Stimulated activated CD4-positive, alpha-beta T cell treated with anti-CD3 and anti-CD28 coated beads, Interleukin-12 subunit alpha, Interleukin-12 subunit beta, amount 100 ng/mL, for 24 hours (primary cell): Measurements from ENCODE around the gene PLAA.

ENCODE experiments used
- DNase-seq, 2 experiments: peaks; one replicate each; pipeline ENCODE4 v3.0.0-alpha.2; 2020; ENCODE audit warnings: low read depth in 2 of 2

The PLAA gene

DNA sequence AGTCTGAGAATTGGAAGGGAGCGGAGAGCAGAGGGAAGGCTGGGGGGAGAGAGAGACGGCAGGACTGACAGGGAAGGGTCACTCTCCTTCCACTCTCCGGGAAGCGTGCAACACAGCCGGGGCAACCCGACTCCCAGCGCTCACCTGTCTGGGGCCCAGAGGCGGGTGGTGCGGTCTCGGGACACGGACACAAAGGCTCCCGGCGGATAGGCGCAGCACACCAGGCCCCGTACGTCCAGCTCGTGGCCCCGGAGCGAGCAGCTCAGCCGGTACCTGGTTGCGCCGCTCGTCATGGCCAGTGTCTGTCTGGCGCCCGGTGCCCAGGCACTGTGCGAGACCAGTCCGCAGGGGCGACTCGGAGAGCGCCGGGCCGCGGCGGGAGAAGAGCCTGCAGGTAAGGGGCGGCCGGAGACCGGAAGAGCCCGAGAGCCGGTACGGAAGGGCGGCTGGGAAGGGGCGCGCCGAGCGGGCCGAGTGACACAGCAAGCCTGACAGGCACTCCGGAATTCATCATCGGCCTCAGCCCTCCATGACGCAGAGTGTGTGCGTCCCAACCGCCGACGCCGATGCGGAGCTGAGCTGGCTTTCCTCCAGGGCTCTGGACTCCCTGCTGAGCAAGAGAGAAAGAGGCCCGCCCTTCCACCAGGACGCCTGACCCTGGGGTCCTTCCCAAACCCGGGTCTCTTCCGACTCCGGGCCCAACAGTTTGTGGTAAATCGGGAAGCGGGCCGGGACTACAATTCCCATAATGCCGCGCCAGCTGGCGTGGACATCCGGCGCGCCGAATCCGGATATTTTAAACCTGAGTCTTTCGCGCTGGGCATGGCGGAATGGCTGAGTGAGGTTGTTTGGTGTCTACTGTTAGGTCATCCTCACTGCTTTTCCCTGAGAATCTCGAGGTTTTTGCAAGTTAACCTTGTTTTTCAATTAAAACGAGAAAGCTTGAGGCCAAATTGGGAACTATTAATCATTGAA is at the start of gene PLAA:
Gene PLAA (minus strand): TSS at position 490 of the 975 bp plus-strand sequence. CDS start 197 bp downstream, at position 293.
- peak; percentile 76 for DNase-seq

- no peak for DNase-seq
Measured at GRCh38 chr9:26995810-26996209, 48.8 kb upstream of the PLAA start.

DNA sequence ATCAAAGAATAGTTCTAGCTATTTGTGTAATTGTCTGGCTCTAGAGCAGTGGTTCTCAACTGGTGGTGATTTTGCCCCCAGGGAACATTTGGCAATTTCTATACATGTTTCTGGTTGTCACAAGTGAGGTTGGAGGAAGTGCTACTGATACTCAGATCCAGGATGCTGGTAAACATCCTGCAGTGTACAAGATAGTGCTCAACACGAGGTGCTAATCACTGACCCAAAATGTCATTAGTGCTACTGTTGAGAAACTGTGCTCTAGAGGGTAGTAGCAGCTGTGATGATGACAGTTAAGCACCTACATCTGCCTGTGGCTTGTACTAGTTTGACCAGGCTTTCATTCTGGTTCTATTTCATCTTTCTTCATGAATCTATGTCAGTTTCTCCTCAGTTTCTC is 36.3 kb upstream of the PLAA start:
- DNase-seq, result no peak

DNA sequence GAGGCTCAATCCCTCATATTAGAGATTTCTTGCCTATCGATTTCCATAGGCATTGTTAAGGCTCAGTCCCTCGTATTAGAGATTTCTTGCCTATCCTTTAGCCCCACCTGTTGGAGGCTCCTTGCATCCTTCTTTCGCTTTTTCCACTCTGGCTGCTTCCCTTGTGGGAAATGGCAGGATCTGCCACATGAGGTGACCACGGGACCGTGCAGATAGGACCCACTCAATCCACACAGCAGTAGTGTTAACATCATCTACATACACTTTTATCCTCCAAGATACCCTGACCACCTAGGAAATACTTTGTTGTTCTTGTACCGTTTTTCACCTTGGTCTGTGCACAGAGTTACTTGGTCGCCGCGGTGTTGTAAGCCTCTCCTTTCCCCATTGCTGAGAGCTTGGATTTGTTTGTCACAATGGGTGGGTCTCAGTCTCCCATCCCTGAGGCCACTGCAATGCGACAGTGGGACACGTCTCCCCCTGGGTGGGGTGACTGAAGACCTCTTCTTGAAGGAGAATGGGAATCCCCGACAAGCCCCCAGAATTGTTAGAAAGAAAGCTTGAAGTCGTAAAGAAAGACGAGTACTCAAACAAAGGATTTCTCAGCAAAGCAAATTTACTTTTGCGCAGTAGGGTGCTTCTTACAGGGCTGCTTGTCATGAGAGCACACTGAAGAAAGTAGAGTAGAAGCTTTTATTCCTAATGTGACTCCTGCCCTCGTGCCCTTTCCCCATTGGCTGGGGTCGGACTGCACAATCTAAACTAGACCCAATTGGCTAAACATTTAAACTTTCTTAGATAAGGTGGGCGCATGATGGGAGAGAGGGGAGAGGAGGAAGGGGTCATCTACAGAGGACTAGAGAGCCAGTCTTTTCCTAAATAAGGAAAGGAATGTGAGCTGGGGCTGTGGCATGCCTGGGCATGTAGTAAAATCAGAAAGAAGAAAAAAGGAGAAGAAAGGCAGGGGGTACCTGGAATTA is 29.0 kb upstream of the PLAA start:
- DNase-seq, result no peak

- DNase-seq, result no peak
Measured at GRCh38 chr9:26974927-26975326, 27.9 kb upstream of the PLAA start.

- no peak for DNase-seq
Measured at GRCh38 chr9:26973989-26974388, 26.9 kb upstream of the PLAA start.

GRCh38 chr9:26971721-26972120 is 24.7 kb upstream of the PLAA start:
- DNase-seq, result no peak

DNA sequence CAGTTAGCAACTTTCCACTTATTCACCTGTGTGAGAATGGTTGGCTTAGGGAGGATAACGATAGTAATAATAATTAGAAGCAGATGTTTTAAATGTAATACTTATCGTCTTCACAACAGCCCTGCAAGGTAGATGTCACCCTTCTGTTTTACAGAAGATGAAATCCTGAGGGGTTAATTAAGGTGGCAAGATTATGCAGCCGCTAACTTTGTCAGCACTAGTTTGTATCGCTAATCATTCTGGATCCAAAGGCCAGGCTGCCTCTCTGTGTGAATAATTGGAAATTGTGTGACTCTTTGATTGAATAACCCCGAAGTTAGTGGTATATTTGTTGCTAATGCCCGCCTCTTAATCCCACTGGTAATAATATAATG is 9.8 kb upstream of the PLAA start:
- no peak for DNase-seq

DNA sequence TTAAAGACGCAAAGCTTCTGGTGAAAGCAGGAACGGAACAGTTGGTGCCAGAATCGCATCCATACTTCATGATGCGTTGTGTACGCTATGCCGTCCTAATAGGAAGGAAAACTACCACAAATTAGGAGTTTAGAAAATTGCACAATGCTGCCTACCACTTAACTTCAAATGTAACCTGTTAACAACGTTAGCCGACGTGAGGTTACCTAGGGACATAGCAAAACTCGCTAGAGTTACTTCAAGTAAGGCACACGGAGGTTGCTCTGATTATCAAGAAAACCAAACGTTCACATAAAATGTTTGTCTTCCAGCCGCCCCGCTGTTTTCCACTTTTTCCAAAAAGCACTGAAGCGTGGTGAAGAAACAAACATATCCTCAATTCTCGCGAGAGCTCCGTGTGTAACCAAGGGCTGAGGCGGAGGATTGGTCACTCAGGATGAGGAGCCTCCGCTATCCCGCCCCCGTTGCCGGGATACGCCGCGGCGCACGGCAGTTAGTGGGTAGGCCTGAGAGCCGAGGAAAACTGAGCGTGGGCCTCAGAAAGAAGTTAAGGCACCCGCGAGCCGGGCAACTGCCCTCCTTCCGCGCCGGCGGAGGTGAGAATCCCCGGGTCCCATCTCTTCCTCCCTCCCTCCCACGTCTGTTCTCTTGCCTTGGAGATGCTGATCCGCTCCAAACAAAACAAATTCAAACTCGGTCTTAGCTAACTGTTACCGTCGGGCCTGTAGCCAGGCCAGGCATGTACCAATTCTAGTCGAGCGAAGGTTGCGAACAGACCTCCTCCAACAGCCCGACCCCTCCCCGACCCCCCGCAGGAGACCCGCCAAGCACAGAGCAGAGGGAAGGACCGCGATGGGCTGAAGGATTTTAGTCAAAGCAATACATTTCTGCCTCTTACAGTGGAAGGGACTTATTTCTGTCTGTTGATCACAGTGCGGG is 9.1 kb upstream of the PLAA start, which contains the start of gene IFT74:
Gene IFT74 (plus strand): TSS at position 492 of the 939 bp plus-strand sequence. CDS start 5,556 bp downstream, outside the sequence.
- peak; percentile 85 to 88 for DNase-seq

- no peak for DNase-seq
Measured at GRCh38 chr9:26955222-26955903, 8.3 kb upstream of the PLAA start.

DNA sequence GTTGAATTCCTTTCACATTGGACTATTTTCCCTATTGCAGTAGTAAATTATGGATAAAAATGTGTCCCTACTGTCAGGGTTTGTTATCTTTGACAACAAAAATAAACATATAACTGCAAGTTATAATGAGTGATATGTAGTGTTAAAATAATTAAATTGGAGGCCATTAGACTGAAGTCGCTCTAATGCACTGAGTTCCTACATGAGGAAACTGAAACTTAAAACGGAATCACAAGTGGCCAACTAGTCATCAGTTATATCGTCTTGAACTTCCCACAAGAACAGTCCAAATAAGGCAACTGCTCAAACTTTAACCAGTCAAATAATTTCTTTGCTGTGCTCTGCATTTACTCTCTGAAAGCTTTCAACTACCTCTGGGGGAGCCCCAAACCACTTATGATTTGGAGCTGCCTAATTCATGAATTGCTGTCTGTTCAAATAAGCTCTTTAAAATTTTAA is 7.0 kb upstream of the PLAA start:
- DNase-seq, result no peak

GRCh38 chr9:26951794-26952193 is 4.8 kb upstream of the PLAA start:
- DNase-seq, result no peak

GRCh38 chr9:26950521-26950920 is 3.5 kb upstream of the PLAA start:
- DNase-seq, result no peak

DNA sequence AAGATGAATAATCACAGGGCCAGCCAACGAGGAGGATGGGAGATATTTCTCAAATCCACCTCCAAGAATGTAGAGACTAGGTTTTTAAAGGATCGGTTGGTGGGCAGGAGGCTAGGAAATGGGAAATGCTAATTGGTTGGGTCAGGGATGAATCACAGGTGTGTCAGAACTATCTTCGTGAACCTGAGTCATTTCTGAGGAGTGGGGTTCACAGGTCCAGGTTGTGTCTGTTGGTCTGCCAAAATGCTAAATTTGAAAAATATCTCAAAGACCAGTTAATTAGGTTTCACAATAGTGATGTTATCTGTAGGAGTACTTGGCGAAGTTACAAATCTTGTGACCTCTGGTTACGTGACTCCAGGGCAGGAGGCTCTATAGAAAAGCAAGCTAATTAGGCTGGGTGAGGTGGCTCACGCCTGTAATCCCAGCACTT is 2.6 kb upstream of the PLAA start:
- no peak for DNase-seq

DNA sequence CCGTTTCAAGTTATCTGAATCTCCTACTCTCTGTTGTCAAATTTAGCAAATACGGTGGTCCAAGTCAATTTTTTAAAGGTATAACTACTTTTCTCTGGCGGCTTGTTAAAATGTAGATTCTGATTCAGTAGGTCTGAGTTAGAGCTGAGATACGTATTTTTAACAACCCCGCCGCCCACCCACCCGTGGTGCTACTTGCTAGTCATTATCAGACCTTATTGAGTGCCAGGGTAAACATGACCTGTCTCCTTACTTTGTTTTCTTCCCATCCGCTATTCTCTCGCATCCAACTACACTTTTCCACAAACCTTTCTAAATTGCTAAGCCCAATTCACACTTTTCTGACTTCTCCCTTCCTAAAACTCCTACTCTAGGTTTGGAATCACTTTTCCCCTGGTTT is 694 bp upstream of the PLAA start:
- DNase-seq, result peak in 1 of 2 experiments; percentile 26

DNA sequence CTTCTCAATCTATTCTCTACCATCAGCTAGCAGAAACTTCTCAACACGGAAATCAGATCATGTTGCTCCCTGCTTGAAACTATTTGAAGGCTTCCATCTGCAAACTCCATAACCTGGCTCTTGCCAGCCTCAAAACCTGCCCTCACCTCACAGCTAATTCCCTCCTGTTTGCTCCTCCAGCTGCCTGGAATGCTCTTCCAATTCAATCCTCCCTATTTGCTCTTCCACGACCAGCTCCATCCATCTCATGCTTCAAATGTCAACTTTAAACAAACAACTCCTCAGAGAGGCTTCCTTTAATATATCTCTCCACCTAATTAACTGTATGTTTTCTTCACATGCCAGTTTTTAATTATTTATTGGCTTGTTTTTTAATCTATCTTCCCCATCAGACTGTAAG is 1.5 kb downstream of the PLAA start:
- no peak for DNase-seq

GRCh38 chr9:26940779-26941178 is 6.3 kb downstream of the PLAA start:
- no peak for DNase-seq

DNA sequence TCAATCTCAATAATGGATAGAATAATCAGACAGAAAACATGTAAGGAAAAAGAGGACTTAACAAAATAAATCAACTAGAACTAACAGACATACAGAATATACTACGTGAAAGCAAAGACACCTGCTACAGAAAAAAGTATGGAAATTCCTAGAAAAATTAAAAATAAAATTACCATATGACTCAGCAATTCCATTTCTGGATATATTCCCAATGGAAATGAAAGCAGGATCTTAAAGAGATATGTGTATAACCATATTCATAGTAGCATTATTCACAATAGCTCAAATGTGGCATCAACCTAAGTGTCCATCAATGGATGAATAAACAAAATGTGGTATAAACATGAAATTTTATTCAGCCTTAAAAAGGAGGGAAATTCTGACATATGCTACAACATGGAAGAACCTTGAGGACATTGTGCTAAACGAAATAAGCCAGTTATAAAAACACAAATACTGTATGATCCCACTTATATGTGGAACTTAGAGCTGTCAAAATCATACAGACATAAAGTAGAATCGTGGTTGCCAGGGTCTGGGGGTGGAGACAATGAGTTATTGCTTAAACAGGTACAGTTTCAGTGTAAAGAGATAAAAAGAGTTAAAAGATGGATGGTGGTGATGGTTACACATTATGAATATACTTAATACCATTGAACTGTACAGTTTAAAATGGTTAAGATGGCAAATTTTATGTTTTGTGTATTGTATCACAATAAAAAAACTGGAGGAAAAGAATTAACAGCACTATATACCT is 6.9 kb downstream of the PLAA start:
- DNase-seq, result no peak

DNA sequence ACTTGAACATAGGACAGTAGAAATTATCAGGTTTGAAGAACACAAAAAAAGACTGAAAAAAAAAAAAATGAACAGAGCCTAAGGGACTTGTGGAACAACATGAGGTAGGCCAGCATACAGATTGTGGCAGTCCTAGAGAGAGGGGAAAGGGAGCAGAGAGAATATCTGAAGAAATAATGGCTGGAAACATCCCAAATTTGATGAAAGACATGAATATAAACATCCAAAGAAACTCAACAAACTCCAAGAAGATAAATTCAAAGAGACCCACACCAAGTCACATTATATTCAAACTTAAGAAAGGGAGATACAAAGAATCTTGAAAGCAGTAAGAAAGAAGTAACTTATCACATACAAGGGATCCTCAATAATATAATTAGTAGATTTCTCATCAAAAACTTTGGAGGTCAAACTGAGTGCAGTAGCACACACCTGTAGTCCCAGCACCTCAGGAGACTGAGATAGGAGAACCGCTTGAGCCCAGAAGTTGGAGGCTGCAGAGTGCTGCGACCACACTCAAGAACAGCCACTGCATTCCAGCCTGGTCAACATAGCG is 9.1 kb downstream of the PLAA start:
- DNase-seq, result no peak
